VCaP (cell line): ENCODE data around the gene TADA2B.
A peak's percentile ranks its signal among the peaks of the same experiment; 100 is the strongest.

Source experiments
- H3K27ac ChIP-seq: fragments of 450-650 bp; 2 replicates; pipeline ENCODE4 v1.5.1; 2017
- TF ChIP-seq, protein P1 (sequence below): fragments of 450-650 bp; conservative IDR thresholded peaks from 2 replicates; pipeline ENCODE4 v1.5.1; 2017; ENCODE audit warnings: mild to moderate bottlenecking, moderate library complexity

Gene TADA2B

GRCh38 chr4:7052313-7052712, 9.1 kb downstream of the TADA2B start:
- peak overlapping the region; percentile 81; the same call in 1 of the 2 replicates for H3K27ac ChIP-seq
- TF ChIP-seq, protein P1, sequence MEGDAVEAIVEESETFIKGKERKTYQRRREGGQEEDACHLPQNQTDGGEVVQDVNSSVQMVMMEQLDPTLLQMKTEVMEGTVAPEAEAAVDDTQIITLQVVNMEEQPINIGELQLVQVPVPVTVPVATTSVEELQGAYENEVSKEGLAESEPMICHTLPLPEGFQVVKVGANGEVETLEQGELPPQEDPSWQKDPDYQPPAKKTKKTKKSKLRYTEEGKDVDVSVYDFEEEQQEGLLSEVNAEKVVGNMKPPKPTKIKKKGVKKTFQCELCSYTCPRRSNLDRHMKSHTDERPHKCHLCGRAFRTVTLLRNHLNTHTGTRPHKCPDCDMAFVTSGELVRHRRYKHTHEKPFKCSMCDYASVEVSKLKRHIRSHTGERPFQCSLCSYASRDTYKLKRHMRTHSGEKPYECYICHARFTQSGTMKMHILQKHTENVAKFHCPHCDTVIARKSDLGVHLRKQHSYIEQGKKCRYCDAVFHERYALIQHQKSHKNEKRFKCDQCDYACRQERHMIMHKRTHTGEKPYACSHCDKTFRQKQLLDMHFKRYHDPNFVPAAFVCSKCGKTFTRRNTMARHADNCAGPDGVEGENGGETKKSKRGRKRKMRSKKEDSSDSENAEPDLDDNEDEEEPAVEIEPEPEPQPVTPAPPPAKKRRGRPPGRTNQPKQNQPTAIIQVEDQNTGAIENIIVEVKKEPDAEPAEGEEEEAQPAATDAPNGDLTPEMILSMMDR, result no peak

DNA sequence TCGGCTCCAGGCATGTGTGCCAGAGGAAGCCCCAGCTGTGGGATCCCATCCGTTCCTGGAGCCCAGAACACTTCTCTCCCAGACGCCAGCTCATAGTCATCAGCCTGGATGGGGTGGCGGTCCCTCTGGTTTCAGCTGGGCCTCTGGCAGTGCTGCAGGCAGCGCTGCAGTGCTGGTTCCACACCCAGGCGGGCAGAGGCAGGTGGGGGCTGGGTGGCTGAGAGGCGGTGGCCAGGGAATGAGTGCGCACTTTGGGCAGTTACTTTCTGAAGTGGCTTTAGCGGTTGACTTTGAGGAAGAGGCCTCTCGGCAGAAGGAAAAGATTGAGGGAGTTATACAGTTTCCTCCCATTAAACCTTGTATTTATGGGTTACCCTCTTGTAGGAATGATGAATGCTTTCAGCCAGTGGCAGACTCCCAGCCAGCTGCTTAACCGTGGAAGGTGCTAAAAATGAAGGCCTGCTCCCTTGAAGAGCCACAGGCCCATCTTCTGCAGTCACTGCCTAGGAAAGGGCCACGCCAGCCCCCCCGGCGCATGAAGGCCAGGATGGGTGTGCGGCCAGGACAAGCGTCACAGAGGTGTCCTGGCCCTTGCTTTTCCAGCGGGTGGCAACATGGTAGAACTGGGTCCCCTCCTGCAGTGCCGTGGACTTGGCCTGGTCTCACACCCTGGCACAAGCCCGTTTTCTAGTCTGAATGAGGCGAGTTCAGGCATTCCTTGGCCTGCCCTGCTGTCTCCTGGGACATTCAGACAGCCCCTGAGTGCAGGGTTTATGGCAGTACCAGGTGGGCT, 9.9 kb downstream of the TADA2B start:
- peak overlapping the region; percentile 81; the same call in 1 of the 2 replicates for H3K27ac ChIP-seq

GRCh38 chr4:7054106-7054880, 11.1 kb downstream of the TADA2B start:
- TF ChIP-seq, protein P1, result no peak
- H3K27ac ChIP-seq, result no peak overlapping the region

More for the DNA sequence above, 9.9 kb downstream of the TADA2B start:
- TF ChIP-seq, protein P1, result no peak

DNA sequence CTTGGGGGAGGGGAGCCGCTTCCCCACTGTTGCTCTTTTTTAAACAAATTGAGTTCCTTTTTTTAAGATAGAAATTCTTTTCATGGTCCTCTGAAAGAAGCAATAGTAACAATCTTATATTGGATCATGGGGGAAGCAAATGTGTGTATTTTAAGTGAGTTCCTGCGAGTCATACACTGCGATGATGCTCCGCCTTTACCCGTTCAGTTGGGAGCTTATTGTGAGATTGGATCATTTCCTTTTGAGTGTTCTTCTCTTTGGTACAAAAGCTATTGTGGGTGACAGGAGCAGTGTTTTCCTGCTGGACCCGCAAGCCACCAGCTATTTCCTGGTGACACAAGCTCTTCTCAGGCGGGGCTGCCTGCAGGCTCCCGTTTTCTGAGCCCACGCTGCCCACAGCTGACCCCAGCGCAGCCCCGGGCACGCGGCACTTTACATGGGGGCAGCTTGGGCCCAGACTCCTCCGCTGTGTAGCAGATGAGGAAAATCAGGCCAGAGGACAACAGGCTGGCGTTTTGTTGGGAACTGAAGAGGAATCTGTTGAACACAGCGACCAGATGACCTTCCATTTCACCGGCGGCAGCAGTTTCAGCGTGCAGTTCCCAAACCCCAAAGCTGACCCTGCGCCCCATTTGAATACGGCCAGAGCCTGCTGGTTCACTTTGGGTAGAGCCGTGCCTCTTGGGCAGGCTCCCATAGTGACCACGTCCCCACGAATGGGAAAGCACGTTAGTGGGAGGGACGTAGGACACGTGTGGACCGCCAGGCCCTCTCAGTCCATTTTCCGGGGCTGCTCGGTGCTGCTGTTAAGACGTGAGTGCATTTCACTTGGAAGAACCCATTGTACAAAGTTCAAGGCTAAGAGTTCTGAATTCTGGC, 12.2 kb downstream of the TADA2B start:
- no peak overlapping the region for H3K27ac ChIP-seq
- TF ChIP-seq, protein P1, result no peak

DNA sequence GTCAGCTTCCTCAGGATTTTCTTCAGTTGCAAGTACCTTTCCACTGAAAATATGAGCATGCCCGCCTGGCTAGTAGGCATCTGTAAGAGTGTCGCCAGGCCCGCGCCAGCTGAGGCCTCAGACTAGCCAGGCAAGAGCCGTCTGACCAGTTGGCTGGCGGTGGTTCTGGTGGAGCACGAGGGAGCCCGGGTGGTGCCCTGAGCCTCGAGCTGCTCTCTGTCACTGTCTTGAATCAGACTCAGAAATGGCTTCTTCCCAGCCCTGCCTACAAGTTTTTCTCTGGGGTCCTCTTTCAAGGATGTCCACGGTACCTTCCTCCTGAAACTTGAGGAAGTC, 12.8 kb downstream of the TADA2B start:
- TF ChIP-seq, protein P1, result no peak

DNA sequence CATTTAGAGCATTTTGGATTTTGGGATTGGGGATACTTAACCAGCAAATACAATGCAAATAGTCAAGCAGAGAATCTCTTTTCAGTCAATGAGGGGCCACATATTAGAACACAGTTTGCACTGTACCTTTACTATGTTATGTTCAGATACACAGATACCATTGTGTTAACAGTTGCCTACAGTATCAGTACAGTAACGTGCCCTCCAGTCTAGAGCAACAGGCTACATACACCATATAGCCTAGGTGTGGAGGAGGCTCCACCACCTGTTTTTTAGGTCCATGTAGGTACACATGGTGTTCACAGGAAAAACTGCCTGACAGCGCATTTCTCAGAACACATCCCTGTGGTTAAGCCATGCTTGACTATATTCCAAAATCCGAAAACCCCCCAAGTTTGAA, 15.6 kb downstream of the TADA2B start:
- TF ChIP-seq, protein P1, result no peak
- H3K27ac ChIP-seq, result no peak overlapping the region

More for the DNA sequence above, 12.8 kb downstream of the TADA2B start:
- no peak overlapping the region for H3K27ac ChIP-seq

DNA sequence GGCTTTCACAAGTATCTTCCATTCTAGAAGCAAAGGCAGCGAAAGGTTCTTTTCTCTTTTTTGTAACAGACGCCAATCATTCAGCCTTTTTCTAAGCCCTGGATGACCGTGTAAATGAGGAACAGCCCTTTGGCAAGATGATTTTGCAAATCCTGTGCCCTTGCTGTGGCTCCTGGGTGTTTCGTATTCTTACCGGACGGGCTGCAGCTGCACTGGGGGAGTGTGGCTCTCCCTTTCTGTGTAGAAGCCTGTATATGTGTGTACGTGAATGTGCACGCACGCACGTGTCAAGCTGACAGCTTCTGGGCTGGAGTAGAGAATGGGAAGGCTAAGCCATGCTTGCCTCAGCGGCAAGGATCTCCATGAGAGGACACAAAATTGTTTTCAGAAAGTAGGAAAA, 16.5 kb downstream of the TADA2B start:
- TF ChIP-seq, protein P1, result no peak

More for the DNA sequence above, 16.5 kb downstream of the TADA2B start:
- no peak overlapping the region for H3K27ac ChIP-seq
